NCI-H345 treated with DMSO at 0.1 percent for 48 hours (cell line): ENCODE data around the gene ALDH1A2.
"Not testable (repeated sequence)": the region's sequence is repeated elsewhere in the genome, so short reads cannot be mapped to it uniquely, and the experiment has no call there.

Experiments
- DNase-seq: peaks from one replicate; lab custom pipeline; 2025; ENCODE audit not compliant: unreplicated experiment; lab: John Stamatoyannopoulos, UW

ALDH1A2 gene

DNA sequence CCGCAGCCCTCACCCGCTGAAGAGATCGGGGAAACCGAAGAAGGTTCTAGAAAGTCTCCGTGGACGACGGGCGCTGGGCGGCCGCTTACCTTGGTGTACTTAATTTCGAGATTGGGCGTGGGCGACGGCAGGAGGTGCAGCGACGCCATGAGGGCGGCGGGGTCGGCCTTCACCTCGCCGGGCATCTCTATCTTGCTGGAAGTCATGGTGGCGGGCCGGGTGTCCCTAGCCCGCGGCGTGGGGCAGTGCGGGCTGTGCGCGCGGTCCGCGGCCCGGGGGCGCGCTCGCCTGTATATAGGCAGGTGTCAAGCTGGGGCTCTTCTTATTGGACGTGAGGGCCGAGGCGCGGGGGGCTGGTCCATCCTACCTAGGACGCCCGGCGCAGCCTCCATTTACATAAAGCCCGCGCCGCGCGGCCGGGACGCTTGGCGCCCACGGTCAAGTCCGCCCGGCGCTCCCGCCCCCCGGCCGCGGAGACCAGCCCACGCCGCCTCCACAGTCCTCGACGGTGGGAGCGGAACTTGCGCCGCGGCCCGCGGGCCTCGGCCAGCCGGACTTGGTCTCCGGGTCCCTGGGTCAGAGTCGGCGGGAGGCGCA, at the start of gene ALDH1A2:
Gene ALDH1A2 (minus strand): TSS at position 267 of the 597 bp plus-strand sequence. CDS start 61 bp downstream, at position 206.
- DNase-seq: peak; percentile 4

DNA sequence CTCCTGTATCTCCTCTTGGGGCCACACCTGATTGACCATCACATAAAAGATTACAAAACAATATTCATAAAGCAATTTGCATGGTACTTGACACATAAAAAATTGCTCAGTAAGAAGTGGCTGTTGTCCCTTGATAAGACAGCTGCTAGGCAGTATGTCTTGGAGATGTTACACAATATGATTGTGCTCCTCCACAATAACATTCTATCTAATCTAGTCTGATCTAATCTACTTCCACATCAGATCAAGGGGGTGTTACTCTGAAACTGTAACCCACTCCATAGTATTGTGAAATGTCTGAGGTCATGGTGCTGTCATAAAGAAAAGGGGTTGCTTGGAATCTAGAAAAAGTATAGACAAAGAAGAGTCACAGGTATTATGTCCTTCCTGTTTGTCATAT, 49.3 kb upstream of the ALDH1A2 start:
- DNase-seq: no peak

GRCh38 chr15:58114388-58114787, 48.9 kb upstream of the ALDH1A2 start:
- no peak for DNase-seq

DNA sequence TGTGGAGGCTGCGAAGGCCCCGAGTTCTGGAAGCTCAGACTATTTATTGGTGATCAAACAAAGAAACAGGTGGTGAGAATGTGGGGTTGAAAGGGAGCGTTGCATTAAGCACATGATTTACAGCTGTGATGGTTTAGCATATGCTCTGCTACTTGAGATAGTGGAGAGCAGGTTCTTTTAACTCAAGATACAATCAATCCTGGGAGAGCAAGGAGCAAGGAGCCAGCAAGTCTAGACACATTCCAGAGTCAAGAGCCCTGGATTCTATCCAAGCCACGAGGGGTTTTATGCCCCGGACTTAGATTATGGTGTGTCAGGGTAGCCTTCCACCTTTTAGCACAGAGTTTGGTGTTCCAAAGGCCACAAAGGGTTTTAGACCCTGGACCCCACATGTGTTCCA, 47.8 kb upstream of the ALDH1A2 start:
- not testable (repeated sequence) for DNase-seq

GRCh38 chr15:58111718-58112104, 46.2 kb upstream of the ALDH1A2 start:
- no peak for DNase-seq

- DNase-seq: no peak
Observed at GRCh38 chr15:58110999-58111717, 45.6 kb upstream of the ALDH1A2 start.

DNA sequence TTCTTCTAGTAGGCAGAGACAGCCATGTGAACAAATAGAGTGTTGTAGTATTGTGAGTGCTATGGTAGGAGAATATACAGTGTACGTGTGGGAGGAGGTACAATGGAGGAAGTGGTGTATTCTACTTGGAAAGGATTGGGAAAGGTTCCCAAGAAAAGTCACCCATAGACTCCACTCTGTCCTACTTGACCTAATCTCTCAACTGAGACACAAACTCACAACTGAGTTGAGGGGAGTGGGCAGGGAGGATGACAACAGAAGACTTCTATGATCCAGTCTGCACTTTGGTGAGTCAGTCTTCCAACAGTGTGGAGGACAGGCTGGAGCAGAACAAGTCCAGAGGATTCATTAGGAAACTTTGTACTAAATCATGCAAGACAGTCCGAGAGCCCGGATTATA, 43.9 kb upstream of the ALDH1A2 start:
- DNase-seq: no peak

- DNase-seq: no peak
Observed at GRCh38 chr15:58108117-58108516, 42.6 kb upstream of the ALDH1A2 start.

GRCh38 chr15:58103482-58103881, 38.0 kb upstream of the ALDH1A2 start:
- DNase-seq: no peak

DNA sequence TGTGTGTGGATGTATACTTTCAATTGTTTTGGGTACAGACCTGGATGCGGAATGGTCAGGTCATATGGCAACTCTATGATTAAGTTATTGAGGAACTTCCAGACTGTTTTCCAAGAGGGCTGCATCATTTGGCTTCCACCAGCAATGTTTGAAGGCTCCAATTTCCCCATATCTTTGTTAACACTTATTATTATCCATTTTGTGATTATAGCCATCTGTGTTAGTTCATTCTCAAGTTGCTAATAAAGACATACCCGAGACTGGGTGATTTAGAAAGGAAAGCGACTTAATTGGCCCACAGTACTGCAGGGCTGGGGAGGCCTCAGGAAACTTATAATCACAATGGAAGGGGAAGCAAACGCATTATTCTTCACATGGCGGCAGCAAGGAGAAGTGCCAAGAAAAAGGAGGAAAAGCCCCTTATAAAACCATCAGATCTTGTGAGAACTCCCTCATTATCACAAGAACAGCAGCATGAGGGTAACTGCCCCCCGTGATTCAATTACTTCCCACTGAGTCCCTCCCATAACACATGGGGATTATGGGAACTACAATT, 31.1 kb upstream of the ALDH1A2 start:
- DNase-seq: no peak

GRCh38 chr15:58095415-58095814, 29.9 kb upstream of the ALDH1A2 start:
- DNase-seq: no peak

GRCh38 chr15:58087871-58088270, 22.4 kb upstream of the ALDH1A2 start:
- no peak for DNase-seq

DNA sequence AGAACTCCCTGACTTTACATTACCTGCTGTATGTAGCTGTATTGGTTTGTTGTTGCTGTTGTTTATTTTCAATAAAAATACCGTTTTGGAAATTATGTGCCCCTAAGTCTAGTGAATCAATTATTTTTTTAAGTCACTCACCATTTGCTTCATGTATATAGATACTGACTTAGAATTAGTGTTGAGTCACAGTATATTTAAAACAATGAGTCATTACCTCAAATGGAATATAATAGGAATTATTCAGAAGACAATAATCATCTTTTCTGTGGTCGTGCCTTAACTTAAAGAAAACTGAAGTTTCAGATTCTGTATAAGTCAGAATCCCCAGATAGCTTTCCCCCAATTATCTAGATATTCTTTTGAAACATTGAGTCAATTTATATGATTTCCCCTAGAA, 21.0 kb upstream of the ALDH1A2 start:
- no peak for DNase-seq

DNA sequence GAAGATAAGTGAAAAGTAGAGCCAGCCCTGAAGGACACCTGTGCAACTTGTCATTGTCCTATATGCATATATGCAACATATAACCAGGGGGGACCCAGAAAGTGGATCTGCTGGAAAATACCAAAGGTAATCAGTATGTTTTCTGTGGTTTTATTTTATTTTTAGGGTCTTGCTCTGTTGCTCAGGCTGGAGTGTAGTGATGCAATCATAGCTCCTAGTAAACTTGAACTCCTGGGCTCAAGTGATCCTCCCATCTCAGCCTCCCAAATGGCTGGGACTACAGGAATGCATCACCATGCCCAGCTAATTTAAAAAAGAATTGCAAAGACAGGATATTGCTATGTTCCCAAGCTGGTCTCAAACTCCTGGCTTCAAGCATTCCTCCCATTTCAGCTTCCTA, 18.0 kb upstream of the ALDH1A2 start:
- DNase-seq: no peak

DNA sequence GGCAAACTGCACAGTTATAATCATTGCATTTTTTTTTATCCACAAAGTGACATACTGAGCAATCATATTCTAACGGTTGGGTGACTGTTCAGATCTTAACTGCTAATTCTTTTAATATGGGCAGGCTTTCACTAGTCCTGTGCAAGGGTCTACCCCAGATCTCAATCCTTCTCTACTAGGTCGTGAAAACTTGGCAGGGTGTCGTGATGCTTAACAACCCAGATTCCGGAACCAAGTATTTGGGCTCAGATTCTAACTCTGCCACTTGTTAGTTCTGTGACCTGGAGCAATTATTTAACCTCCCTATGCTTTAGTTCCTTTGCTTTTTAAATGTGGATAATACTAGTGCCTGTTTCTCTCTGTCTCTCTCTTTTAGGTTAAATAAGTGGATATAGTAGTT, 16.4 kb upstream of the ALDH1A2 start:
- DNase-seq: no peak

- no peak for DNase-seq
Observed at GRCh38 chr15:58081456-58081855, 15.9 kb upstream of the ALDH1A2 start.

DNA sequence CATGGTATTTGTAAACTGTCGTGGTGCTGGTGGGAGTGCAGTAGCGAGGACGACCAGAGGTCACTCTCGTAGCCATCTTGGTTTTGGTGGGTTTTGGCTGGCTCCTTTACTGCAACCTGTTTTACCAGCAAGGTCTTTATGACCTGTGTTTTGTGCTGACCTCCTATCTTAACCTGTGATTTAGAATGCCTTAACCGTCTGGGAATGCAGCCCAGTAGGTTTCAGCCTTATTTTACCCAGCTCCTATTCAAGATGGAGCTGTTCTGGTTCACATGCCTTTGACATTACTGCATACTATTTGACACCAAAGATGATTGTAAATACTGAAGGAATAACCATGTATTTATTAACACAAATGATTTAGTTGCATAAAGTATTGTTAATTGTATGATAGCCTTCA, 15.4 kb upstream of the ALDH1A2 start:
- DNase-seq: not testable (repeated sequence)

GRCh38 chr15:58080398-58080797, 14.9 kb upstream of the ALDH1A2 start:
- DNase-seq: no peak

- DNase-seq: no peak
Observed at GRCh38 chr15:58078591-58078990, 13.1 kb upstream of the ALDH1A2 start.

GRCh38 chr15:58077427-58077826, 11.9 kb upstream of the ALDH1A2 start:
- DNase-seq: peak; percentile 22

DNA sequence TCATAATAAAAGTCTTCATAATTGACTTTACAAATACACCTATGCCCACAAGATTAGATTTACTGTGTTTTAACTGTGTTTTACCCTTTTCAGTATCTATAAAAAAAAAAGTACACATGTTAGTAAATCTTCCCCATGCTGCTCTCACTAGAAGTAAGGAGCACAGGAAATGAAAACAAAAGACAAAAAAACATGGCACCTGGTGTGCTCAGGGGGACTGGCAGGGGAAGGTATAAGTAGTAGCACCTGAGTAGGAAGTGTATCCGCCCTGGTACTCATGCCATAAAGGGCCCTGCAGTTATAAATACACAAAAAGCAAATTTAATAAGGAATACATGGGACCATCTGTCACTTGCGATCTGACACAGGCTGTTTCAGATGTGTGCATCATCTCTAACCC, 8.9 kb upstream of the ALDH1A2 start:
- no peak for DNase-seq

DNA sequence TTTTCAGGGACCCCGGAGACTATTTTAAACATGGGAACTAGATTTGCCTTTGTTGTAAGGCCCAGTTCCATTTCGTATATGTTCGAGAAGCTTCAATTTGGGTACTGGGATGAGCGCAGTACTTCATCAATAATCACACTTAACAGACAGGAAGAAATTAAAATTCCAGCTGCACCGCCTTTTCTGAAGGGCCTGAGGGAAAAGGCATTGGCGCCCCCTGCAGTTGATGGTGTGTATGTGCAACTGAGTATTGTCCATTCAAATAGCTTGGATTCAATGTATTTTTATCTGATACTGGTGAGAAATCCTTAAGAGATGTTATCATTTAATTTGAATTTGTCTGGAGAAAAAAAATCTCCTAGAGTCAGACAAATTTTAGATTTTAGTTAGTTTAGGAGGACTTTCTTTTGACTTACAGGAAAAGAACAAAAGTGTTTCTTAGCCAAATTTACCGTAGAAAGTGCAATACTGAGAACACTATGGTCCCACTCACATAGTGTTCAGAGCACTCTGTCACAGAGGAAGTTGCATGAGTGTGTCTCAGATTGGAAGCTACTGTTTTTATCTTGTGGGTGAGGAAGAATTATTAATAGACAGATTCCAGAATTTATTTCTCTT, 5.4 kb upstream of the ALDH1A2 start:
- peak; percentile 30 for DNase-seq
